Activated T-helper 2 cell treated with anti-CD3 and anti-CD28 coated beads, Interferon-gamma antibody, Interleukin-2, Interleukin-4, amounts not matched to agents 10 μg/mL and 5 μg/mL and 100 μg/mL, durations not matched to agents 14 hours and 24 hours and 36 hours (primary cell): ENCODE results near the gene GTF2F2. TPM values are rescaled to one million over a fixed set of nuclear protein-coding genes. Genes with fewer than 3 reads are reported as not detected.

Experiments
- total RNA-seq: library from RNA; stranded (reverse); gene quantifications from 2 replicates; pipeline ENCODE4 v1.2.3, GENCODE V29; 2022

GTF2F2 gene
- total RNA-seq, 1 donor from 2014 or later = 28.9 TPM

Other genes starting within 250 kb of the GTF2F2 start
- 9.5 and 10.3 TPM in 2 replicates for gene NUFIP1, start 131.0 kb upstream of the GTF2F2 start, total RNA-seq
- 29.1 and 32.9 TPM in 2 replicates for gene GPALPP1, start 131.0 kb upstream of the GTF2F2 start, total RNA-seq
- not detected in 2 replicates for gene KCTD4, start 80.5 kb downstream of the GTF2F2 start, total RNA-seq
- gene TPT1, start 220.7 kb downstream of the GTF2F2 start, total RNA-seq = 2,606 and 2,653 TPM in 2 replicates